Left kidney (tissue), 8 donors: ENCODE data around the gene TSPAN4. TPM values are rescaled to one million over a fixed set of nuclear protein-coding genes. Genes with fewer than 3 reads are reported as not detected.

Source experiments
- DNase-seq: peaks from one replicate; pipeline ENCODE4 v3.0.0-alpha.2; 2013
- long read RNA-seq, 8 donors: transcript quantifications; one replicate each; lab custom pipeline, GENCODE V29; 2026
- polyA plus RNA-seq: library from polyadenylated mRNA; unstranded; fragments of 120-200 nt; gene quantifications from one replicate; pipeline ENCODE4 v1.2.1, GENCODE V29; 2013; ENCODE audit not compliant: insufficient read length

Gene TSPAN4
- 55.9 TPM for polyA plus RNA-seq
- long read RNA-seq, donor 1, transcript TSPAN4-203 (9 exons, 1,423 nt): major isoform, 16 of 52 reads
- long read RNA-seq, donor 1, transcript TSPAN4-206 (9 exons, 1,430 nt): minor isoform, 6 of 52 reads
- long read RNA-seq, donor 1, partial matches to known transcripts: 17 of 52 reads
- long read RNA-seq, donor 1, other reads (novel, unspliced or antisense): 8 of 52 reads
- long read RNA-seq, donor 2, transcript TSPAN4-203 (9 exons, 1,423 nt): major isoform, 6 of 29 reads
- long read RNA-seq, donor 2, partial matches to known transcripts: 14 of 29 reads
- long read RNA-seq, donor 2, other reads (novel, unspliced or antisense): 0 of 29 reads
- long read RNA-seq, donor 3, transcript TSPAN4-203 (9 exons, 1,423 nt): major isoform, 7 of 17 reads
- long read RNA-seq, donor 3, partial matches to known transcripts: 5 of 17 reads
- long read RNA-seq, donor 3, other reads (novel, unspliced or antisense): 0 of 17 reads
- long read RNA-seq, donor 4: 0 reads
- long read RNA-seq, donor 5, transcript TSPAN4-205 (9 exons, 1,426 nt): minor isoform, 5 of 215 reads
- long read RNA-seq, donor 5, transcript TSPAN4-206 (9 exons, 1,430 nt): minor isoform, 9 of 215 reads
- long read RNA-seq, donor 5, transcript TSPAN4-203 (9 exons, 1,423 nt): major isoform, 19 of 215 reads
- long read RNA-seq, donor 5, partial matches to known transcripts: 105 of 215 reads
- long read RNA-seq, donor 5, other reads (novel, unspliced or antisense): 72 of 215 reads
- long read RNA-seq, donor 6, transcript TSPAN4-203 (9 exons, 1,423 nt): major isoform, 13 of 45 reads
- long read RNA-seq, donor 6, partial matches to known transcripts: 18 of 45 reads
- long read RNA-seq, donor 6, other reads (novel, unspliced or antisense): 0 of 45 reads
- long read RNA-seq, donor 7, transcript TSPAN4-204 (9 exons, 1,462 nt): minor isoform, 5 of 60 reads
- long read RNA-seq, donor 7, transcript TSPAN4-203 (9 exons, 1,423 nt): major isoform, 20 of 60 reads
- long read RNA-seq, donor 7, partial matches to known transcripts: 22 of 60 reads
- long read RNA-seq, donor 7, other reads (novel, unspliced or antisense): 7 of 60 reads
- long read RNA-seq, donor 8, partial matches to known transcripts: 14 of 21 reads
- long read RNA-seq, donor 8, other reads (novel, unspliced or antisense): 0 of 21 reads

- peak; percentile 87 for DNase-seq
Measured at GRCh38 chr11:842370-843002, at the start of gene TSPAN4, which contains the start of gene POLR2L. TSS of gene TSPAN4 (plus strand) at chr11:842852. CDS start at chr11:850305, 7,453 bp downstream. TSS of gene POLR2L (minus strand) at chr11:842529. CDS start at chr11:842508, 21 bp downstream.

GRCh38 chr11:792873-793272 lies 49.8 kb upstream of the TSPAN4 start:
- DNase-seq: no peak

GRCh38 chr11:793556-793955 lies 49.1 kb upstream of the TSPAN4 start:
- DNase-seq: no peak

- no peak for DNase-seq
Measured at GRCh38 chr11:794013-794765, 48.5 kb upstream of the TSPAN4 start.

- DNase-seq: no peak
Measured at GRCh38 chr11:794766-795633, 47.7 kb upstream of the TSPAN4 start.

GRCh38 chr11:795634-796564 lies 46.8 kb upstream of the TSPAN4 start:
- no peak for DNase-seq

- DNase-seq: no peak
Measured at GRCh38 chr11:796565-797295, 45.9 kb upstream of the TSPAN4 start.

GRCh38 chr11:797296-798092 lies 45.2 kb upstream of the TSPAN4 start:
- no peak for DNase-seq

GRCh38 chr11:798093-798713 lies 44.4 kb upstream of the TSPAN4 start, which contains the start of gene SLC25A22:
TSS of gene SLC25A22 (minus strand) at chr11:798281. CDS start at chr11:795006, 3,275 bp downstream.
- DNase-seq: no peak

GRCh38 chr11:799641-800316 lies 42.9 kb upstream of the TSPAN4 start:
- no peak for DNase-seq

- DNase-seq: no peak
Measured at GRCh38 chr11:800473-800872, 42.2 kb upstream of the TSPAN4 start.

GRCh38 chr11:801097-801780 lies 41.4 kb upstream of the TSPAN4 start:
- no peak for DNase-seq

GRCh38 chr11:802018-802617 lies 40.5 kb upstream of the TSPAN4 start:
- no peak for DNase-seq

- DNase-seq: no peak
Measured at GRCh38 chr11:802693-803466, 39.8 kb upstream of the TSPAN4 start.
